GM12878 (cell line): ENCODE measurements around the gene CREG1.

Experiments used
- NFIC ChIP-seq: IDR thresholded peaks from 2 replicates; pipeline ENCODE4 v1.6.1; 2012; ENCODE audit warnings: low read depth, mild to moderate bottlenecking, inconsistent platforms, low read length, moderate library complexity
- RCOR1 ChIP-seq: conservative IDR thresholded peaks from 2 replicates; pipeline ENCODE4 v1.6.1; 2012; ENCODE audit warnings: low read depth, low read length, improper control_type of control experiment
- TF ChIP-seq, protein P1 (sequence below), 3 experiments: IDR thresholded peaks in 2 of 3; conservative IDR thresholded peaks in 1 of 3; 2 replicates each; pipeline ENCODE4 v1.5.1; 2011; ENCODE audit warnings: low read depth in 3 of 3, low read length in 3 of 3, mild to moderate bottlenecking in 3 of 3, control low read depth in 2 of 3, moderate library complexity in 2 of 3, inconsistent platforms in 1 of 3, mixed read lengths in 1 of 3; ENCODE audit not compliant: control insufficient read depth in 2 of 3, insufficient read depth in 1 of 3; ENCODE audit errors: extremely low read depth in 1 of 3

DNA sequence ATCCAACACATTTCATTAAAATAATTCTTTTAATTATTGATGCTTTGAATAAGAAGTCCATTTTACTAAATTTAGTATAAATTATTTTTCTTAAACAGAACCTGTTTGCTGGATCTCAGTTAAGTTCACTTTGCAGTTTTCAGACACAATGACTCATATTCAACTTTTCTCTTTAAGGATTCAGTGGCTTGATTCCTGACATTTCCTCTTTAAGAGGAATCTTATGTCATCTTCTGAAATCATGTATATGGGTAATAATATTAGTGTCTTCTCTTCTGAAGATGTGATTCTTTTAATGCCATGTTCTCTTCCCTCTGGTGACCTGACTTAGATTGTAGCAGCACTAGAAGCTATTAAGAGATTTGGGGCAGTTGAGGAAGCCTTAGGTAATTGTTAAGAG is 12.6 kb downstream of the CREG1 start:
- no peak for TF ChIP-seq NFIC
- TF ChIP-seq, protein P1, sequence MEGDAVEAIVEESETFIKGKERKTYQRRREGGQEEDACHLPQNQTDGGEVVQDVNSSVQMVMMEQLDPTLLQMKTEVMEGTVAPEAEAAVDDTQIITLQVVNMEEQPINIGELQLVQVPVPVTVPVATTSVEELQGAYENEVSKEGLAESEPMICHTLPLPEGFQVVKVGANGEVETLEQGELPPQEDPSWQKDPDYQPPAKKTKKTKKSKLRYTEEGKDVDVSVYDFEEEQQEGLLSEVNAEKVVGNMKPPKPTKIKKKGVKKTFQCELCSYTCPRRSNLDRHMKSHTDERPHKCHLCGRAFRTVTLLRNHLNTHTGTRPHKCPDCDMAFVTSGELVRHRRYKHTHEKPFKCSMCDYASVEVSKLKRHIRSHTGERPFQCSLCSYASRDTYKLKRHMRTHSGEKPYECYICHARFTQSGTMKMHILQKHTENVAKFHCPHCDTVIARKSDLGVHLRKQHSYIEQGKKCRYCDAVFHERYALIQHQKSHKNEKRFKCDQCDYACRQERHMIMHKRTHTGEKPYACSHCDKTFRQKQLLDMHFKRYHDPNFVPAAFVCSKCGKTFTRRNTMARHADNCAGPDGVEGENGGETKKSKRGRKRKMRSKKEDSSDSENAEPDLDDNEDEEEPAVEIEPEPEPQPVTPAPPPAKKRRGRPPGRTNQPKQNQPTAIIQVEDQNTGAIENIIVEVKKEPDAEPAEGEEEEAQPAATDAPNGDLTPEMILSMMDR (IDR thresholded peaks at IDR 0.05 in 2 of 3, conservative IDR thresholded peaks at IDR 0.05 in 1 of 3; ENCODE audit: control insufficient read depth in 2 of 3, extremely low read depth in 1 of 3, insufficient read depth in 1 of 3, low read depth in 3 of 3, low read length in 3 of 3), result no peak
- no peak for TF ChIP-seq RCOR1
